HL-60 (cell line): ENCODE data around the gene PKDCC.

ENCODE experiments used
- DNase-seq, 2 experiments: peaks; one replicate each; pipeline ENCODE4 v3.0.0-alpha.2; 2010 to 2020; ENCODE audit warnings: low read depth in 1 of 2, low spot score in 1 of 2
- H3K27ac ChIP-seq: fragments of 250-450 bp; sonication (Bioruptor Pico); replicated peaks from 2 replicates; pipeline ENCODE4 v1.5.1; 2020; ENCODE audit warnings: mild to moderate bottlenecking, moderate library complexity
- H3K27me3 ChIP-seq: fragments of 250-450 bp; sonication (Bioruptor Pico); 2 replicates; pipeline ENCODE4 v1.5.1; 2021; ENCODE audit warnings: mild to moderate bottlenecking, moderate library complexity; ENCODE audit not compliant: insufficient read depth, poor library complexity, severe bottlenecking
- H3K4me3 ChIP-seq: replicated peaks from 2 replicates; pipeline ENCODE4 v1.5.1; 2011; ENCODE audit warnings: mild to moderate bottlenecking, control low read depth, low read length; ENCODE audit not compliant: insufficient read depth
- GABPA ChIP-seq: IDR thresholded peaks from 2 replicates; pipeline ENCODE4 v1.6.1; 2012; ENCODE audit warnings: low read depth
- POLR2AphosphoS5 ChIP-seq: IDR thresholded peaks from 2 replicates; pipeline ENCODE4 v1.6.1; 2012; ENCODE audit warnings: low read depth
- SPI1 ChIP-seq: IDR thresholded peaks from 2 replicates; pipeline ENCODE4 v1.6.1; 2012; ENCODE audit warnings: low read depth, mild to moderate bottlenecking, borderline replicate concordance
- TF ChIP-seq, protein P1 (sequence below): IDR thresholded peaks from one replicate; pipeline ENCODE4 v1.5.1; 2011; ENCODE audit warnings: low read length, control low read depth, inconsistent platforms; ENCODE audit not compliant: insufficient read depth
- TF ChIP-seq, protein P2 (sequence below): IDR thresholded peaks from 2 replicates; pipeline ENCODE4 v1.6.1; 2012; ENCODE audit warnings: low read depth; ENCODE audit not compliant: insufficient replicate concordance

The PKDCC gene

DNA sequence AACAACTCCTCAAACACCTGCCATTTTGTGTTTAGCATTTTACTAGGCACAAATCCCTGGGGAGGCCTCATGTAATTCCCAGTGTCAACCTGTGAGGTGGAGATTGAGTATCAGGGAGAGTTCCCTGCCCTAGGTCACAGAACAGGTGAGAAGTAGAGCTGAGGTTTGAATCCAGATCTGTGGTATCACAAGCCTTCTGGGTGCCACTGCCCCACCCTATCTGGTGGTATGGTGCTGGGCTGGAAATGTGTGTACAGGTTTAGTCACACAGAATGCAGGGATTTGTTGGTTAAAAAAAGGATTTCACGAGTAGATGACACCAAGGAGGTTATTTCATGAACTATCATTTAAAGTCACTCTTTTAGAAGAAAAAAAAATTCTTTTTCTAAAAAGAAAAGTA lies 35.7 kb upstream of the PKDCC start:
- Histone ChIP-seq H3K4me3 (no peak overlapping the region), H3K27me3 (no peaks in the 10 kb centered on the region), H3K27ac (no peak overlapping the region)
- TF ChIP-seq, protein P1, sequence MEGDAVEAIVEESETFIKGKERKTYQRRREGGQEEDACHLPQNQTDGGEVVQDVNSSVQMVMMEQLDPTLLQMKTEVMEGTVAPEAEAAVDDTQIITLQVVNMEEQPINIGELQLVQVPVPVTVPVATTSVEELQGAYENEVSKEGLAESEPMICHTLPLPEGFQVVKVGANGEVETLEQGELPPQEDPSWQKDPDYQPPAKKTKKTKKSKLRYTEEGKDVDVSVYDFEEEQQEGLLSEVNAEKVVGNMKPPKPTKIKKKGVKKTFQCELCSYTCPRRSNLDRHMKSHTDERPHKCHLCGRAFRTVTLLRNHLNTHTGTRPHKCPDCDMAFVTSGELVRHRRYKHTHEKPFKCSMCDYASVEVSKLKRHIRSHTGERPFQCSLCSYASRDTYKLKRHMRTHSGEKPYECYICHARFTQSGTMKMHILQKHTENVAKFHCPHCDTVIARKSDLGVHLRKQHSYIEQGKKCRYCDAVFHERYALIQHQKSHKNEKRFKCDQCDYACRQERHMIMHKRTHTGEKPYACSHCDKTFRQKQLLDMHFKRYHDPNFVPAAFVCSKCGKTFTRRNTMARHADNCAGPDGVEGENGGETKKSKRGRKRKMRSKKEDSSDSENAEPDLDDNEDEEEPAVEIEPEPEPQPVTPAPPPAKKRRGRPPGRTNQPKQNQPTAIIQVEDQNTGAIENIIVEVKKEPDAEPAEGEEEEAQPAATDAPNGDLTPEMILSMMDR, result no peak
- no peak for TF ChIP-seq SPI1
- no peak for TF ChIP-seq GABPA
- TF ChIP-seq, protein P2, sequence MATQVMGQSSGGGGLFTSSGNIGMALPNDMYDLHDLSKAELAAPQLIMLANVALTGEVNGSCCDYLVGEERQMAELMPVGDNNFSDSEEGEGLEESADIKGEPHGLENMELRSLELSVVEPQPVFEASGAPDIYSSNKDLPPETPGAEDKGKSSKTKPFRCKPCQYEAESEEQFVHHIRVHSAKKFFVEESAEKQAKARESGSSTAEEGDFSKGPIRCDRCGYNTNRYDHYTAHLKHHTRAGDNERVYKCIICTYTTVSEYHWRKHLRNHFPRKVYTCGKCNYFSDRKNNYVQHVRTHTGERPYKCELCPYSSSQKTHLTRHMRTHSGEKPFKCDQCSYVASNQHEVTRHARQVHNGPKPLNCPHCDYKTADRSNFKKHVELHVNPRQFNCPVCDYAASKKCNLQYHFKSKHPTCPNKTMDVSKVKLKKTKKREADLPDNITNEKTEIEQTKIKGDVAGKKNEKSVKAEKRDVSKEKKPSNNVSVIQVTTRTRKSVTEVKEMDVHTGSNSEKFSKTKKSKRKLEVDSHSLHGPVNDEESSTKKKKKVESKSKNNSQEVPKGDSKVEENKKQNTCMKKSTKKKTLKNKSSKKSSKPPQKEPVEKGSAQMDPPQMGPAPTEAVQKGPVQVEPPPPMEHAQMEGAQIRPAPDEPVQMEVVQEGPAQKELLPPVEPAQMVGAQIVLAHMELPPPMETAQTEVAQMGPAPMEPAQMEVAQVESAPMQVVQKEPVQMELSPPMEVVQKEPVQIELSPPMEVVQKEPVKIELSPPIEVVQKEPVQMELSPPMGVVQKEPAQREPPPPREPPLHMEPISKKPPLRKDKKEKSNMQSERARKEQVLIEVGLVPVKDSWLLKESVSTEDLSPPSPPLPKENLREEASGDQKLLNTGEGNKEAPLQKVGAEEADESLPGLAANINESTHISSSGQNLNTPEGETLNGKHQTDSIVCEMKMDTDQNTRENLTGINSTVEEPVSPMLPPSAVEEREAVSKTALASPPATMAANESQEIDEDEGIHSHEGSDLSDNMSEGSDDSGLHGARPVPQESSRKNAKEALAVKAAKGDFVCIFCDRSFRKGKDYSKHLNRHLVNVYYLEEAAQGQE, result no peak
- no peak for TF ChIP-seq POLR2AphosphoS5
- DNase-seq, result no peak

DNA sequence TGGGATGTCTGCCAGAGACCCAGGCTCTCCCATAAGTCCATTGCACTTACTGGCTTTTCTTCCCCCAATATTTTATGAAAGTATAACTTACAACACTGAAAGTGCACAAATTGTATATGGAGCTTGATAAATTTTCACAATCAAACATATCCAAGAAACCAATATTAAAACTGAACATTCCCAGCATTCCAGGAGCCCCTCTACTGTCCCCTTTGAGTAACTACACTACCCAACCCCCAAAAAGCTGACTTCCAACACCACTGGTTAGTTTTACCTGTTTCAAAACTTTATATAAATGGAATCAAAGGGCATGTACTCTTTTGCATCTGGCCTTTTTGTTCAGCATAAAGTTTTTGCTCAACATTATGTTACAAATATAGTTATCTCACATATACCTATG lies 35.2 kb upstream of the PKDCC start:
- TF ChIP-seq, protein P1, result no peak
- TF ChIP-seq SPI1 (no peak), GABPA (no peak)
- TF ChIP-seq, protein P2, result no peak
- H3K27me3 ChIP-seq, result no peaks in the 10 kb centered on the region
- H3K27ac ChIP-seq, result no peak overlapping the region
- H3K4me3 ChIP-seq, result no peak overlapping the region
- DNase-seq, result no peak

DNA sequence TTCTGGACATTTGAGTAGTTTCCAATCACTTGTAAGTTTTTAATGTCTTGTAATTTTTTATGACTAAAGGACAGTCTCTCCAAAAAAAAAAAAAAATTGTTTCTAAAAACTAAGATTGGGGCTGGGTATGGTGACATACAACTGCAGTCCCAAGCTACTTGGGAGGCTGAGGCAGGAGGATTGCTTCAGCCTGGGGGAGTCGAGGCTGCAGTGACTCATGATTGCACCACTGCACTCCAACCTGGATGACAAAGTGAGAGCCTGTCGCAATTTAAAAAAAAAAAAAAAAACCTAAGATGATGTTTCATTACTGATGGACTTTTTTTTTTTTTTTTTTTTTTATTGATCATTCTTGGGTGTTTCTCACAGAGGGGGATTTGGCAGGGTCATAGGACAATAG lies 34.4 kb upstream of the PKDCC start:
- H3K27me3 ChIP-seq, result no peaks in the 10 kb centered on the region
- TF ChIP-seq GABPA (no peak), SPI1 (no peak), POLR2AphosphoS5 (no peak)
- TF ChIP-seq, protein P1, result no peak
- TF ChIP-seq, protein P2, result no peak
- H3K4me3 ChIP-seq, result no peak overlapping the region
- peak in 1 of 2 experiments; percentile 13 for DNase-seq
- H3K27ac ChIP-seq, result no peak overlapping the region
